T1000 (cell line): ENCODE results near the gene FCRL2.

Source experiments
- DNase-seq: peaks from one replicate; lab custom pipeline; 2025; ENCODE audit warnings: mixed read lengths; lab: John Stamatoyannopoulos, UW

Gene FCRL2

GRCh38 chr1:157776971-157777391 lies at the start of gene FCRL2:
FCRL2 (minus strand) TSS chr1:157777132; CDS start chr1:157777073, 59 bp downstream.
- DNase-seq = no peak

- no peak for DNase-seq
Observed at GRCh38 chr1:157820299-157820698, 43.4 kb upstream of the FCRL2 start.

- DNase-seq = no peak
Observed at GRCh38 chr1:157819896-157820295, 43.0 kb upstream of the FCRL2 start, which contains the start of gene FCRL1. FCRL1 (minus strand) TSS chr1:157820120; CDS start chr1:157820037, 83 bp downstream.

- no peak for DNase-seq
Observed at GRCh38 chr1:157819215-157819614, 42.3 kb upstream of the FCRL2 start.

GRCh38 chr1:157813269-157813668 lies 36.3 kb upstream of the FCRL2 start:
- DNase-seq = no peak

GRCh38 chr1:157806431-157807149 lies 29.7 kb upstream of the FCRL2 start:
- no peak for DNase-seq

- no peak for DNase-seq
Observed at GRCh38 chr1:157803851-157804250, 26.9 kb upstream of the FCRL2 start.

- DNase-seq = no peak
Observed at GRCh38 chr1:157799996-157800395, 23.1 kb upstream of the FCRL2 start.

GRCh38 chr1:157798211-157798610 lies 21.3 kb upstream of the FCRL2 start:
- DNase-seq = no peak

GRCh38 chr1:157785248-157785647 lies 8.3 kb upstream of the FCRL2 start:
- DNase-seq = no peak

- DNase-seq = no peak
Observed at GRCh38 chr1:157784801-157785200, 7.9 kb upstream of the FCRL2 start.

GRCh38 chr1:157782931-157783330 lies 6.0 kb upstream of the FCRL2 start:
- no peak for DNase-seq

- DNase-seq = no peak
Observed at GRCh38 chr1:157781048-157781447, 4.1 kb upstream of the FCRL2 start.

GRCh38 chr1:157775101-157775870 lies 1.6 kb downstream of the FCRL2 start:
- no peak for DNase-seq

- no peak for DNase-seq
Observed at GRCh38 chr1:157774412-157774811, 2.5 kb downstream of the FCRL2 start.

GRCh38 chr1:157773493-157774350 lies 3.2 kb downstream of the FCRL2 start:
- no peak for DNase-seq

- DNase-seq = no peak
Observed at GRCh38 chr1:157771661-157772425, 5.1 kb downstream of the FCRL2 start.

- DNase-seq = no peak
Observed at GRCh38 chr1:157770442-157771043, 6.4 kb downstream of the FCRL2 start.

GRCh38 chr1:157766792-157767191 lies 10.1 kb downstream of the FCRL2 start:
- no peak for DNase-seq

GRCh38 chr1:157758018-157758417 lies 18.9 kb downstream of the FCRL2 start:
- no peak for DNase-seq

- no peak for DNase-seq
Observed at GRCh38 chr1:157753611-157754010, 23.3 kb downstream of the FCRL2 start.
